ENCODE data around the gene C2orf15. TPM values are rescaled to one million over a fixed set of nuclear protein-coding genes. Genes with fewer than 3 reads are reported as not detected.

The C2orf15 gene
- total and polyA plus RNA-seq, 9 of the 15 experiments (the other 6 are each of a cell fraction or from before 2014, with no cell fraction given): 0.04 to 0.27 (median 0.15) TPM; not detected in 1

GRCh38 chr2:99154643-99155536 lies 13.4 kb downstream of the C2orf15 start, which contains the start of the genes LIPT1 and TSGA10 (continued):
- TF ChIP-seq ARID2 (IDR thresholded peaks at IDR 0.05) (no peak), ZNF696 (CRISPR knock-in tag; conservative IDR thresholded peaks at IDR 0.05) (no peak), HDGF (IDR thresholded peaks at IDR 0.05) (no peak), ZNF639 (CRISPR knock-in tag; conservative IDR thresholded peaks at IDR 0.05 in 1 of 2, IDR thresholded peaks at IDR 0.05 in 1 of 2) (peak in 1 of 2 experiments; percentile 85; a peak in 2 of 4 replicates), MEIS2 (IDR thresholded peaks at IDR 0.05; ENCODE audit: partially characterized antibody) (peak; percentile 43), HOXB6 (CRISPR knock-in tag; IDR thresholded peaks at IDR 0.05; ENCODE audit: borderline replicate concordance) (no peak), ZNF589 (CRISPR knock-in tag; IDR thresholded peaks at IDR 0.05; ENCODE audit: low read depth) (no peak), ZNF224 (CRISPR knock-in tag; IDR thresholded peaks at IDR 0.05) (no peak), NBN (IDR thresholded peaks at IDR 0.05; ENCODE audit: low read depth) (peak; percentile 46; the same call in 1 of the 2 replicates), ZNF133 (CRISPR knock-in tag; IDR thresholded peaks at IDR 0.05) (no peak), TBL1XR1 (IDR thresholded peaks at IDR 0.05; ENCODE audit: low read length in 2 of 2) (no peak; a peak in 1 of 4 replicates), FOXK1 (CRISPR knock-in tag; IDR thresholded peaks at IDR 0.05; ENCODE audit: borderline replicate concordance) (0 out of 2 replicates have a peak, but pooled peaks have one; percentile 56), PCBP1 (IDR thresholded peaks at IDR 0.05; ENCODE audit: low read depth, low read length, poor library complexity, severe bottlenecking) (peak; percentile 2), MNT (conservative IDR thresholded peaks at IDR 0.05) (peak; percentile 94 to 97), MYBL2 (IDR thresholded peaks at IDR 0.05; ENCODE audit: low read depth) (peak; percentile 64), MYBL2 (CRISPR knock-in tag; IDR thresholded peaks at IDR 0.05; ENCODE audit: borderline replicate concordance) (no peak), ZNF655 (CRISPR knock-in tag; IDR thresholded peaks at IDR 0.05) (no peak), TCF7 (IDR thresholded peaks at IDR 0.05; ENCODE audit: borderline replicate concordance) (no peak), ZNF134 (CRISPR knock-in tag; conservative IDR thresholded peaks at IDR 0.05) (no peak), ZNF24 (IDR thresholded peaks at IDR 0.05) (no peak), ZBED1 (IDR thresholded peaks at IDR 0.05) (no peak), MYC (IDR thresholded peaks at IDR 0.05; ENCODE audit: low read depth, low read length) (peak; percentile 97), MYC (CRISPR knock-in tag; IDR thresholded peaks at IDR 0.05; ENCODE audit: borderline replicate concordance, low read depth) (peak; percentile 90; the same call in 1 of the 2 replicates)
